HG03342 (cell line): ENCODE data around the gene SVIL.
"Not testable (repeated sequence)": the region's sequence is repeated elsewhere in the genome, so short reads cannot be mapped to it uniquely, and the experiment has no call there.

Experiments
- ATAC-seq: cut with Tn5 transposase; IDR thresholded peaks from one replicate; pipeline ENCODE4 v1.9.1; 2021; ENCODE audit warnings: mild to moderate bottlenecking, moderate library complexity; ENCODE audit not compliant: unreplicated experiment

SVIL gene

DNA sequence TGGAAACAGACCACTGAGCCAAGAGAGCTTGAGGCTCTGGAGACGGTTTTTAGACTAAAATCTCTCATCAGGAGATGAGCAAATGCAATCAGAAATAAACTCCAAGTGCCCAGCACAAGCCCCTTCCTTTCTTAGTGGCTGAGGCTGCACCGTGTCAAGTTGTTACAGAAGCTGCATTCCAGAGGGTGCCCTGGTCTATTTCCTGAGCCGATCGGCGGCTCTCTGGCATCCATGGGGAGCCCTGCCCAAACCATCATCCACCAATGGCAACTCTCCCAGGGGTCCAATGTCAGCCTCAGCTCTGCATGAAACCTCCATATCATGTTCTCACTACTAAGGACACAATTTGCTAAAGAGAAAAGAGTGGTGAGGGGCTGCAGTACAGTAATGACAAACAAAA lies 89.6 kb downstream of the SVIL start:
- ATAC-seq, result no peak

DNA sequence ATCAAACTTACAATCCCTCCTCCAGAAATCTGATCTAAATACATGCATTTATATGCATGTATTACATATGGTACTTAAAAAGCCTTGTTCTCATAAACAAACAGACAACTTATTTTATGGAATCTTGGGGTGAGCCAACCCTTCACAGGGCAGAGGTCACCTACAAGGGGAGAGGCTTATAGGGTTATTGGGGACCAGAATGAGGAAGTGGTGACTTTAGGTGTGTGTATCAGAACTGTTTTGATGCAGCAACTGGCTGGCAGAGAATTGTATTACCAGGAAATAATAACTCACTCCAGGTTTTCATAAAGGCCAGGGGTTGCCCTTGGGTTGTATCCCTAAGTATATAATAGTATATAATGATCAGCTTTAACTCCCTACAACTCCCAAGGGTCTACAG lies 91.1 kb downstream of the SVIL start:
- ATAC-seq, result no peak

DNA sequence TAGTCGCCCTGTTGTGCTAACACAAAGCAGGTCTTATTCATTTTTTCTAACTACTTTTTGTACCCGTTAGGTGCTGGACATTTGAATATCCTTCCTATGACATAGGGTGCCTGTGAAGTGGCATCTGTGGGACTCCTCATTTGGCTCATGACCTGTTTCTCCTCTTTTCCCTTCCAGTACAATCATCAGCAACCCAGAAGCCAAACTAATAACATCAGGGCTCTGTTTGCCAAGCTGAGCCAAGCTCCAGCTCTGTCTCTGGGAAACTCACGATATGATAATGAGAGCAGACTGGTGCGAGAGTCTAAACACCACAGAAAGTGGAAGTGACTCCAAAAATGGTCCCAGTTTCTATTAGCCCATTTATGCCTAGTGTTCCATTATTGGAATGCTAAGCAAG lies 92.0 kb downstream of the SVIL start:
- ATAC-seq, result no peak

DNA sequence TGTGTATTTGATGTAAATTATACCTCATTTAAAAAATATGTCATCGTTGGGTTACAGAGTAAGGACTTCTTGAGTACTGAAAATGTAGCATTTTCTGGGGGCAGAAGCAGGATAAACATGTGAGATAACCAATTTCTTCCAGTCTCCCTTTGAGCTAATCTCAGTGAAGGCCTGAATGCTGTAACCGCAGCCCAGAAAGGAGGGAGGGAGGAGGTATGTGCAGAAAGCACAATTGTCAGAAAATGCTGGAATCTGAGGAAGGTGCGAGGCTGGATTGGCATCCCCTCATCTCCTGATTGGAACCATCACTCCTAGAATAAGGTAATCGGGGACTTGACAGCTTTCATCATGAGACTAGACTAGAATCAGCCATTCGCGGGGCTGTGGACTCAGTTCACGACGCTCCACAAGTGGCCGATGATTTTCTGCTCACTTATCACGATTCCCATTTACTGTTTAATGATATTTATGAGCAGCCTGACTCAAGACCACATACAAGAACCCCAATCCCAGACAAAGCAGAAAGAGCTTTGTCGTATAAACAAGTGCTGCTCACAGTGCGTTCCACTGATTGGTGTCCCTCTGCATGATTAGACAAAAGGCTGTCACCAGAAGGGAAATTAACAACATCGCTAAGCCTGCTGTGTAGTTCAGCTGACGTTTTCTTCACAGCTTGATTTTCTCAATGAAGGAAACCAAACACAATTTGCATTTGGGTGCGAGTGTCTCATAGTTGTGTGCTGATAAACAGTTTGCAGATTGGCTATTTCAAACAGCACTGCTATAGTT lies 93.2 kb downstream of the SVIL start:
- ATAC-seq, result no peak

DNA sequence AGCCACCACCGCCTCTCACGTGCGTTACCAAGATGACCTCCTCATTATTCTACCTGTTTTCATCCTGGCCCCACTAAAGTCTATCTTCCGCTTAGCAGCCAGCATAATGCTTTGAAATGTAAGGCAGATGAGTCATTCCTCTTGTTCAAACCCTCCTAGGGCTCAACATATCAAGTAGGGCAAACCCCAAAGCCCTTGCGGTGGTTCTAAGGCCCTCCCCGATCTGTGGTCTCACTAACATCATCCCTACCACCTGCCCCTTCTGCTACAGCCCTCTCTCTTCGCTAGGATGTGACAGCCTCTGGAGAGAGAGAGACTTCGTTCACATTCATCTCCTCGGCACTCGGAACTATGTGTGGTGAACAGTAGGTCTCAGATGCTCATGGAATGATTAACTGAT lies 94.8 kb downstream of the SVIL start:
- no peak for ATAC-seq

DNA sequence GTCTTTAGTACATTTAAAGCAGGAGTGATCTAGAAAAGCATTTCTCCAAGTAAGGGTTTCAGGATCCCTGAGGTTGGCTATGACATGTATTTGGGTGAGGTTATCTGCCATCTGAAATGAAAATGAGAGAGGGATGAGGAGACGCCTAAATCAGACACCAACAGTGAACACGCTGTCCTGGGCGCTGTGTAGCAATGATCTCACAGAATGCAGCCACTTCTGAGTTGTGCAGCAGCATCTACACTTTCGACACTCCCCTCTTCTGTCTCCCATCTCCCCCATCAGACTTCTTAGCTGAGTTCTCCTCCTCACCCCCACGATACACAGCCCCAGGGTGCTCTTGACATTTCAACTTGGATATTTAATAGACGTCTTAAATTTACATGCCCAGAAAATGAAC lies 95.4 kb downstream of the SVIL start:
- no peak for ATAC-seq

DNA sequence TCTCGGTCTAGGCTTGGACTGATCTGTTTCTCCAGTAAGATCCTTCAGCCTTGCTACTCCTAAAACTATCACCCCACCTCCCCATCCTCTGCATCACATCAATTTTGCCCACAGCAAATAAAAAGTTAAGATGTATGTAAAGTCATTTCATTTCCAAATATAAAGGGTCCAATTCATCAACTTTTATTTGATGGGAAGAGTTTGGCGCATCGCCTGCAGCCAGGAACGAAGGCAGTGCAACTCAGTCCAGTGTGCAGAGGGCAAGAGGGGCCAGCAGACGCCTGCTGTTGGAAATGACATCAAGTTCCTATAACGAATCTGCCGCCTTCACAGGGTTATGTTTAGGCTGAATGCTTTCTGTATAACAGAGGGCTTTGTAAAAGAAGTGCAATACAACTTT lies 97.0 kb downstream of the SVIL start:
- no peak for ATAC-seq

DNA sequence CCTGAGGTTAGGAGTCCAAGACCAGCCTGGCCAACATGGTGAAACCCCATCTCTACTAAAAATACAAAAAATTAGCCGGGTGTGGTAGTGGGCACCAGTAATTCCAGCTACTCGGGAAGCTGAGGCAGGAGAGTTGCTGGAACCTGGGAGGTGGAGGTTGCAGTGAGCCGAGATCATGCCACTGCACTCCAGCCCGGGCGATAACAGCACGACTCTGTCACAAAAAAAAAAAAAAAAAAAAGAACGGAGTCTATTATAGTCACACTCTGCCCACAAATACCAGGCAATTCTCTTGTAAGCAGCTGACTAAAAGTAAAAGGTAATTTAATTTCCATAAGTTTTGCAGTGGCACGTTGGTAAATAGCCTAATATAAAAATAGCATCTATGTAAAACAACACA lies 98.1 kb downstream of the SVIL start:
- not testable (repeated sequence) for ATAC-seq

DNA sequence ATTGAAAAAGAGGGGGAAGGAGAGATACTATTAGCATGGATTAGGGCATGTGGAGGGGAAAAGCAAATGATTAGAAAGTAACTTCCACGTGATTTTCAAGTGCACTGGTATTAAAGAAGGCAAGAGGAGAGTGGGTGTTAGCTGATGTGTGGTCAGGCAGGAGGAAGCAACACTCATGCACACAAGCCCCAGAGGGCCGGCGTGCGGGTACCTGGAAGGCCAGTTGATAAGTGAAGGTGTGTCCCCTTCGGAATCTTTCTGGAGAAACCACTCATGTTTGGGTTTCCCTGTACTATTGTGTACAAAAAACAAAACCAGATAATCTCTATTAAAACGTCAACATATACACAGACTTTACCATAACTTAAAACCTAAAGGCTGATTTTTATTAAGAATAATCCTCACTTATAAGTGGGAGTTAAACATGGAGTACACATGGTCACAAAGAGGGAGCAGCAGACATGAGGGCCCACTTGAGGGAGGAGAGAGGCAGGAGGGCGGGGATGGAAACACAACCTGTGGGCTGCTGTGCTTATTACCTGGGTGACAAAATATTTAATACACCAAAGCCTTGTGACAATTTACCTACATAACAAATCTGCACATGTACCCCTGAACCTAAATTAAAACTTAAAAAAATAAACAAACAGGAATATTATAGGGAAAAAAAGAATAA lies 98.9 kb downstream of the SVIL start:
- no peak for ATAC-seq

DNA sequence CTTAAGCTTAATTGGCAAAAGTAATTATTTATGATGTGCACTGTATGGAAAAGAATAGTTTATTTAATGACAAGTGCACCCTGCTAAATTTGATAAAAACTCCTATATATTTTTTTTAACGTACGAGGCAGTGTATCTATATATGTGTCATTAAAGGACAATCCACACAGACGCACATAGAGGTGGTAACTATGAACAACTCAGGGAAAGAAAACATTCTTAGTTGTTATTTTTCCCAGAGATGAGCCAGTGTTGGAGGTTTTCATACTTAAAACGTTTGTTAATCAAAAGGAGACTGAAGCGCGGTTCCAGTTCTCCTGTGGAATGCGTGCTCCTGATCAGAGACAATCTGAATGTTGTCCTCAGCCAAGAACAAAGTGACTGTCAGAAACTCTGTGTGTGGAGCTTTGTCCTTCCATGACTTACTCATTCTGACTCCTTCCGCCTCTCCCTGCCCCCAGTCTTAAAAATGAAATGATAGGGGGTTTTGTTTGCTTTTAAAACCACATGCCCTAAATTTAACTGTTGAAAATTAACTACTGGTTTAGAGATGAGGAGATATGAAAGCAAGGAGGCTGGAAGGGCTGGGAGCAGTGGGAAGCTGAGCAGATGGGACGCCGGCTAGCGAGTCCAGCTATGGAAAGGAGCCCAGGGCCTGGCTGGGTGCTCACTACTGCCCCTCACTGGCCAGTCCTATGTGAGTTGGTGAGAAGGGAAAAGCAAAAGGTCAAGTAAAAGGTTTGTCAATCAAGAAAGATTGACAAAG lies 99.6 kb downstream of the SVIL start:
- ATAC-seq, result no peak

DNA sequence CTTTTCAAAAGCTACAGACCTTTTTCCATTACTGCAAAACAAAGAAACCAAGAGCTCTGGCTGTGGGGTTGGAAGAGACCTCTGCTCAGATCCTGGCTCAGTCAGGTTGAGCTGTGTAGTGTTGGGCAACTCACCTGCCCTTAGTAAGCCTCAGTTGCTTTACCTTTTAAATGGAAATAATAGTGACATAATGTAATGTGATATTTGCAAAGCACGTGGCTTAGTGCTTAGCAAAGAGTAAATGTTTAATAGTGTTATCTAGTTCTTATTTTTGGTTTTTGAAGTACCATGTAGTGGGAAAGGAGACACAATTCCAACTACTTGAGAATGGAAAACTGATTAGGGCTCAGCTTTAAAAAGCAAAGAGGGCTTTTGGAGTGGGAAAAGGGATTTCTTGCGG lies 100.2 kb downstream of the SVIL start:
- no peak for ATAC-seq

DNA sequence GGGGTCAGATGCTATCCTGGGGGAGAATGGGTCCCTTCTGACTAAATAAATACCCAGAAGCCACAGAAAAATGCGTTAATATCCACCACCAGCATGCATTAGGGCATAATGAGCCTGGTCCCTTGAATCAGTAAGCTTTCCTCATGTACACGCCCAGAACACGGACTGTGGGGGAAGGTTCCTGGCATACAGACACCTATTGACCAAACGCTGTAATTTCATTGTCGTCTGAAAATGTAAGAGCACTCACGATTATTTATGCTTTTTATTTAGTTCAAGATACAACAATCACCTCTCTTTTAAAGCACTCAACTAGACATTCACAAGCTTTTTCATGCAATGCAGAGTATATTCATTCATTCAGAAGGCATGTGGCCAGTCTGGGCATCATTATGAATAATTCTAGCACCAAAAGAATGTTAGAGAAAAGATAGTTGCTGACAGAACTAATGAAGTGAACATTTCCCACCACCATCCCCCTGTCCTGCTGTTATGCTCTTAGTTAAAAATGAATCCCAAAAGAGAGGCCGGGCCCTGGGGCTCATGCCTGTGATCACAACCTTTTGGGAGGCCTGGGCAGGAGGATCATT lies 101.0 kb downstream of the SVIL start:
- no peak for ATAC-seq

DNA sequence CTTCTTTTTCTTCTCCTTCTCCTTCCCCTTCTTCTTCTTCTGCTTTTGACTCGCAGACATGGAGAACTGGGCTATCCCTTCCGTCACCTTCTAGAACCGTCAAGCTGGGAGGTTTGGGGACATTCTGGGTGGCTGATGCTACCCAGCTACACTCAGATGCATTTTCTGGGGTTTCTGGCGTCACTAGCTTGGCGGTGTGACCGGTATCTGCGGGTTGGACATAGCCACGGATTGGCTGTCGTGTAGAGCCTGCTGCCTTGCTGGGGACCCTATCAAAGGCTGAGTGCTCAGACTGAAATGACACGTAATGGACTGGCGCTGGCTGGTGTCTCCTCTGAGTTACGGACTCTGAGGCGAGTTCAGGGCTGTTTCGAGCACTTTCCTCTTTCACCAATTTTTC lies 101.7 kb downstream of the SVIL start:
- no peak for ATAC-seq

DNA sequence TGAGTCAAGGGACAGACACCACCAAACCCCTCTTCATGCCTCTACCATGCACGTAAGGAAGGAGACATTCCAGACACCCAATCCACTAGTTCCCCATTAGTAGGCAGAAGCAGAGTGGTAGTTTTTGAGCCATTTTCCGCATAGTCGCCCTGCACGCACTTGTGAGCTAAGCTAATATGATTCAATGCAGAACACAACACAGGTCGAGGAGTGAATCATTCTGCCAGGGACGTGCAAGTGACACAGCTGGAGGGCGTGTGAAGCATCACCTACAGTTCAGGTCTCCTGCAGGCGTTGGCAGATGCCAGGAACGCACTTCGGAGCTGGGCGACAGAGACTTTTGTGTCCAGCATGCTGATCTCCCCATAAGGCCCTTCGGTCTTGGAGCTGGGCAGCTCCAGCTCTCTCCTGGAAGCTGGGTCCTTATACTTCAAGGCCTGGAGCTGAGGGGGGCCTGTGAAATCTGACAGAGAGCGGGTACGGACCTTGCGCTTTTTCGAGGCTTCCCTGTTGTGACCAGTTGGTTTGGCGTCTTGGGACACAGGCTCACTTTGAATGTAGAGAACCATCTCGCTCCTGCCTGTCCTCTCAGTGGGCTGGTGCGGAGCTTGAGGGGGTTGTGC lies 102.4 kb downstream of the SVIL start:
- ATAC-seq, result no peak

DNA sequence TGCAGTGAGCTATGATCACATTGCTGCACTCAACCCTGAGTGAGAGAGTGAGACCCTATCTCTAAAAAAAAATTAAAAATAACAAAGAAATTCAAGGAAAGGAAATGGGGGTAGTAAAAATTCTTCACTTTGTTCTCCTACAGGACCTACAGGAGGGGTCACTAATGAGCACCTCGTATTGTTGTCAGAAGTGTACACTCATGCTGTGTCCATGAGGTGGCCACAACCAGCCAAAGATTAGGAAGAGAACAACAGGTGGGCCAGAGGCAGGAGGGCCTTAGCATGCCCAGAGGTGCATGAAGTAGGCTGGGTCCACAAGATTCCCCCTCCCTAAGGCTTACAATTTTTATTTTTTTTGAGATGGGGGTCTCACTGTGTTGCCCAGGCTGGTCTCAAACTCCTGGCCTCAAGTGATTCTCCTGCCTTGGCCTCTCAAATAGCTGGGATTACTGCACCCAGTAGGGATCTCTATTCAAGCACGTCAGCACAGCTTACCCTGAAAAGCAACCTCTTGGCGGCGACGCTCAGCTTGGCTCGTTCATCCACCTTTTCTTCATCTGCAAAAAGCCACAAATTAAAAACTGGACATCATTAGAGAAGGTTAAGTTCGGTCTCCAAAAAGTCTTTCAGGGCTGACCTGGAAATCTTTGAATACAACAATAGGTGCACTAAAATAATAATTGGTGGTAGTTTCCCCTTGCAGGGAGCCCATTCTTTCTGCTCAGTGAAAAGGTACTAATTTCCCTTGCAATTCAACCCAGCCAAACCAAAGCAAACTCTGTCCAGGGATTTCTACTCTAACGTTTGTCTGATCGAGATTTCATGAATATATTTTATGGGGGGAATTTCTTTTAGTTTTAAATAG lies 104.4 kb downstream of the SVIL start:
- ATAC-seq, result no peak

DNA sequence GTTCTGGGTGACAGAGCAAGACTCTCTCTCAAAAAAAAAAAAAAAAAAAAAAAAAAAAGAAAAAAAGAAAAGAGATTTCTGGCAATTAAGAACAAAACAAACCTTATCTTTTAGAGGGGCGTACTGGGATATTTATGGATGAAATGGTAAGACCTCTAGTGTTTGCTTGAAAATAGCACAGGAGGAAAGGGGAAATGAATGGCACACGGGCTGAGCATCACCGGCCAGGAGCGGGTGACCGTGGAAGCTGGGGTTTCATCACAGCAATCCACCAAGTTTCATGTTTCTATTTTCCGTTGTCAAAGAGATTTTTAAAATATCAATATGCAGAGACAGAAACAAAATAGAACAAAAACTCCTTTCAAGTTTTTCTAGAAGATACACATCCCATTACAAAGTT lies 105.6 kb downstream of the SVIL start:
- ATAC-seq, result no peak

DNA sequence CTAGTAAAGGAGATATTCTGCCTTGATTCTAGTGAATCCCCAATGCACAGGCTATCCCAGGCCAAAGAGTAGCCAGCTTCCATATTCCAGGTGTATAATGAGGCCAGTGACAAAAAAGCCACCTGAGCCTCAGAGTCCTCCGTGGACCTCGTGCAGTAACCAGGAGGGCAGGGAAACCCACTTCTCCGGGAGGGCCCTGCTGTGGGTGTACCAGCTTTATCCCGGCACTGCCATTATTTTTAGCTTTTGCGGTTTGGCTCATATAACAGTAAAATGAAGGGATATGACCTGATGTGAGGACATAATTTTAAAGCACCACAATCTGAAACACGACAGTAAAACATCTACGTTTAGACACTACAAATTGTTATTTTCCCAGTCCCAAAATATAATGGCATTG lies 109.0 kb downstream of the SVIL start:
- no peak for ATAC-seq

DNA sequence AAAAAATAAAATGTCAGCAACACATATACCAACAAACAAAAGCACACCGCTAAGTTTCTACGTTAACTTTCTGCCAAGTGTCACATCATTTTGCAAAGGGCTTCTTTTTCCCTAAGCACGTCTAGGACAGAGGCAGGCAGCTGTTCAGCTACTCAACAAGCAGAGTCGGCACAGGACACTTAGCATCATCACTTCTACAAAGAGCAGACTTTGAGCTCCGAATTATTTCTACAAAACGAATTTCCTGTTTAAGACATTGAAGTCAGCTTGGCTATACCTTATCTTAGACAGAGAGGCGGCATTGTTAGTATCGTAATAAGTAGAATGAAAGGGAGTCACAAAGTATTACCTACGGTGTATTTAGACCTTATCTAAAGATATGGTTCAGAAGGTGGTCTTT lies 110.1 kb downstream of the SVIL start:
- ATAC-seq, result no peak

DNA sequence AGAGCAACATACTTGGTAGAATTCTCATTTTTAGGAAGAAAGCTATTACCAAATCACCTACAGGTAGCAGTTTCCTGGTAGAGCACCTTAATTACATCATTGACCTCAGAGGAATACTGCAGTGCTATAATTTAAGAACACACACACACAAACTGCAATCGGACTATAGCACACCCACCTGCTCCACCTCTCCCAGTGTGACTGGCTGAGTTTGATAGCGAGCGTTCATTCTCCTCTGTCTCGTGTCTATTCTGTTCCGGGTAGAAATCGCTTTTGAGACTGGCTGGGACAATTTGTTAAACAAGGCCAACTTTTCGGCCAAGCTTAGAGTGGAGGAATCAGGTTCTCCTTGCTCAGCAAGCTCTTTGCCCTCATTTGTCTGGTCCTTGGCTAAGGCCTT lies 110.5 kb downstream of the SVIL start:
- ATAC-seq, result no peak

DNA sequence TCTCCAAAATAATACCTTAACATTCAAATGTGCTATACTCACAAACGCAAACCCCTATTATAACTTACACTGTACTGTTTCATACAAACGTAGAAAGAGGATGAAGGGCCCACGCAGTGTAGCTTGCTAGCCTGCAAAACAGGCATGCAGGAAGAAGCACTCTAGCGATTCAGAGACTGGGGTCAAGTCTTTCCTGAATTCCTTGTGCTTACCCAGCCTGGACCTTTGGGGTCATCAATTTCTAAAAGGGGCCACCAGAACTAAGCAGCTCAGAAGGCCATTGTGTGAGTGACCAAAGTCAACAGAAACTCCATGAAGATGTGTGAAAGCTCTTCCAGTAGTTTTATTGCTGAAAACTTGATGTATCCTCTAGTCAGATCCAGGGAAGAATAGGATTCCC lies 111.9 kb downstream of the SVIL start:
- no peak for ATAC-seq
